Activated naive CD8-positive, alpha-beta T cell (primary cell): ENCODE results near the gene PLXNA2.

ENCODE experiments used
- H3K27ac Mint-ChIP-seq: one replicate; pipeline ENCODE4 v1.8.0; 2021; ENCODE audit warnings: mixed read lengths
- H3K27me3 Mint-ChIP-seq: one replicate; pipeline ENCODE4 v1.8.0; 2021; ENCODE audit warnings: mixed read lengths
- H3K36me3 Mint-ChIP-seq: one replicate; pipeline ENCODE4 v1.8.0; 2021; ENCODE audit warnings: mixed read lengths
- H3K4me1 Mint-ChIP-seq: one replicate; pipeline ENCODE4 v1.8.0; 2021; ENCODE audit warnings: low read depth, mixed read lengths
- H3K4me3 Mint-ChIP-seq: one replicate; pipeline ENCODE4 v1.8.0; 2021; ENCODE audit warnings: mild to moderate bottlenecking, mixed read lengths
- H3K9me3 Mint-ChIP-seq: one replicate; pipeline ENCODE4 v1.8.0; 2021; ENCODE audit warnings: low read depth, mixed read lengths

Gene PLXNA2

GRCh38 chr1:208036106-208036808 lies 207.9 kb downstream of the PLXNA2 start:
- Mint-ChIP-seq H3K27me3 (no peaks in the 10 kb centered on the region), H3K27ac (no peak overlapping the region), H3K4me3 (no peak overlapping the region), H3K4me1 (no peaks in the 10 kb centered on the region), H3K9me3 (no peaks in the 10 kb centered on the region), H3K36me3 (no peaks in the 10 kb centered on the region)

GRCh38 chr1:208034135-208034534 lies 210.0 kb downstream of the PLXNA2 start:
- Mint-ChIP-seq H3K4me3 (no peak overlapping the region), H3K27ac (no peak overlapping the region), H3K9me3 (no peaks in the 10 kb centered on the region), H3K36me3 (no peaks in the 10 kb centered on the region), H3K4me1 (no peaks in the 10 kb centered on the region), H3K27me3 (no peaks in the 10 kb centered on the region)

GRCh38 chr1:208033236-208033635 lies 210.9 kb downstream of the PLXNA2 start:
- H3K36me3 Mint-ChIP-seq, result no peaks in the 10 kb centered on the region
- H3K4me3 Mint-ChIP-seq, result no peak overlapping the region
- H3K27me3 Mint-ChIP-seq, result no peaks in the 10 kb centered on the region
- H3K27ac Mint-ChIP-seq, result no peak overlapping the region
- H3K9me3 Mint-ChIP-seq, result no peaks in the 10 kb centered on the region
- no peaks in the 10 kb centered on the region for H3K4me1 Mint-ChIP-seq

- Mint-ChIP-seq H3K4me3 (no peak overlapping the region), H3K4me1 (no peaks in the 10 kb centered on the region), H3K27me3 (no peaks in the 10 kb centered on the region), H3K9me3 (no peaks in the 10 kb centered on the region), H3K27ac (no peak overlapping the region), H3K36me3 (no peaks in the 10 kb centered on the region)
Measured at GRCh38 chr1:208031932-208032320, 212.3 kb downstream of the PLXNA2 start.

GRCh38 chr1:208031316-208031931 lies 212.8 kb downstream of the PLXNA2 start:
- H3K36me3 Mint-ChIP-seq, result no peaks in the 10 kb centered on the region
- H3K27me3 Mint-ChIP-seq, result no peaks in the 10 kb centered on the region
- no peak overlapping the region for H3K4me3 Mint-ChIP-seq
- H3K4me1 Mint-ChIP-seq, result no peaks in the 10 kb centered on the region
- H3K27ac Mint-ChIP-seq, result no peak overlapping the region
- H3K9me3 Mint-ChIP-seq, result no peaks in the 10 kb centered on the region

- Mint-ChIP-seq H3K4me3 (no peak overlapping the region), H3K36me3 (no peaks in the 10 kb centered on the region), H3K9me3 (no peaks in the 10 kb centered on the region), H3K27ac (no peak overlapping the region), H3K4me1 (no peaks in the 10 kb centered on the region), H3K27me3 (no peaks in the 10 kb centered on the region)
Measured at GRCh38 chr1:208030288-208031091, 213.7 kb downstream of the PLXNA2 start.

GRCh38 chr1:208029381-208030287 lies 214.6 kb downstream of the PLXNA2 start:
- H3K9me3 Mint-ChIP-seq, result no peaks in the 10 kb centered on the region
- no peak overlapping the region for H3K4me3 Mint-ChIP-seq
- no peak overlapping the region for H3K27ac Mint-ChIP-seq
- H3K36me3 Mint-ChIP-seq, result no peaks in the 10 kb centered on the region
- no peaks in the 10 kb centered on the region for H3K27me3 Mint-ChIP-seq
- H3K4me1 Mint-ChIP-seq, result no peaks in the 10 kb centered on the region

GRCh38 chr1:208028526-208028925 lies 215.7 kb downstream of the PLXNA2 start:
- H3K27me3 Mint-ChIP-seq, result no peaks in the 10 kb centered on the region
- no peaks in the 10 kb centered on the region for H3K36me3 Mint-ChIP-seq
- H3K4me3 Mint-ChIP-seq, result no peak overlapping the region
- H3K4me1 Mint-ChIP-seq, result no peaks in the 10 kb centered on the region
- no peak overlapping the region for H3K27ac Mint-ChIP-seq
- no peaks in the 10 kb centered on the region for H3K9me3 Mint-ChIP-seq

- no peaks in the 10 kb centered on the region for H3K36me3 Mint-ChIP-seq
- no peaks in the 10 kb centered on the region for H3K4me1 Mint-ChIP-seq
- no peak overlapping the region for H3K4me3 Mint-ChIP-seq
- H3K27me3 Mint-ChIP-seq, result no peaks in the 10 kb centered on the region
- H3K9me3 Mint-ChIP-seq, result no peaks in the 10 kb centered on the region
- H3K27ac Mint-ChIP-seq, result no peak overlapping the region
Measured at GRCh38 chr1:208027861-208028260, 216.3 kb downstream of the PLXNA2 start.

- H3K27me3 Mint-ChIP-seq, result no peaks in the 10 kb centered on the region
Measured at GRCh38 chr1:208026880-208027438, 217.2 kb downstream of the PLXNA2 start.

GRCh38 chr1:208025031-208025430 lies 219.2 kb downstream of the PLXNA2 start:
- no peaks in the 10 kb centered on the region for H3K27me3 Mint-ChIP-seq
- H3K27ac Mint-ChIP-seq, result no peak overlapping the region
- H3K4me3 Mint-ChIP-seq, result no peak overlapping the region

More at GRCh38 chr1:208026880-208027438, 217.2 kb downstream of the PLXNA2 start:
- Mint-ChIP-seq H3K27ac (no peak overlapping the region), H3K9me3 (no peaks in the 10 kb centered on the region), H3K4me3 (no peak overlapping the region), H3K36me3 (no peaks in the 10 kb centered on the region), H3K4me1 (no peaks in the 10 kb centered on the region)

GRCh38 chr1:208024406-208024805 lies 219.8 kb downstream of the PLXNA2 start:
- H3K27ac Mint-ChIP-seq, result no peak overlapping the region
- H3K9me3 Mint-ChIP-seq, result no peaks in the 10 kb centered on the region
- no peaks in the 10 kb centered on the region for H3K27me3 Mint-ChIP-seq
- no peak overlapping the region for H3K4me3 Mint-ChIP-seq
- H3K36me3 Mint-ChIP-seq, result no peaks in the 10 kb centered on the region
- no peaks in the 10 kb centered on the region for H3K4me1 Mint-ChIP-seq

More at GRCh38 chr1:208025031-208025430, 219.2 kb downstream of the PLXNA2 start:
- Mint-ChIP-seq H3K9me3 (no peaks in the 10 kb centered on the region), H3K36me3 (no peaks in the 10 kb centered on the region), H3K4me1 (no peaks in the 10 kb centered on the region)

GRCh38 chr1:208019257-208019656 lies 224.9 kb downstream of the PLXNA2 start:
- Mint-ChIP-seq H3K4me3 (no peak overlapping the region), H3K9me3 (no peaks in the 10 kb centered on the region), H3K36me3 (no peaks in the 10 kb centered on the region), H3K4me1 (no peaks in the 10 kb centered on the region), H3K27me3 (no peaks in the 10 kb centered on the region), H3K27ac (no peak overlapping the region)

GRCh38 chr1:208015255-208015654 lies 228.9 kb downstream of the PLXNA2 start:
- no peaks in the 10 kb centered on the region for H3K9me3 Mint-ChIP-seq
- no peaks in the 10 kb centered on the region for H3K36me3 Mint-ChIP-seq
- H3K27me3 Mint-ChIP-seq, result no peaks in the 10 kb centered on the region
- no peak overlapping the region for H3K27ac Mint-ChIP-seq
- H3K4me3 Mint-ChIP-seq, result no peak overlapping the region
- H3K4me1 Mint-ChIP-seq, result no peaks in the 10 kb centered on the region
